ENCODE data around the gene ATPAF1.
A peak's percentile ranks its signal among the peaks of the same experiment; 100 is the strongest.
"Not testable (repeated sequence)": the region's sequence is repeated elsewhere in the genome, so short reads cannot be mapped to it uniquely, and the experiment has no call there.

The ATPAF1 gene

DNA sequence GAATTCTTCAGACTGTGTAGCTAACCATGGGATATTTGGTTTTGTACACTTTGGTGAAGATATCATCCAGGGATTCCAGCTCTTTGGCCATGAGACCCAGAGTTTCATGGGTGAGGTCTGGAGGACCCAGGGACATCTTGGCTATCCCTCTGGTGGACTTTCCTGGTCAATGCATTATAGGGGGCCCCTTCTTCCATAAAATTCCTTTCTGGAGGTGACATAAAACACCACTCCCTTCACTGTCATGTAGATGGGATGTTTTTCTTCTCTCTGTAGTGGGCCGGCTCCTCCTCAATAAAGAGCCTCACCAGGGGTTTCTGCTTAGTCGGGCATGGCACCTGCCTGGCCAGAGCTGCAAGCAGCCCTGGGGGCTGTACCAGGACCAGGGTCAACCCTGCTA, 2.2 kb downstream of the ATPAF1 start:
- H3K4me1 Mint-ChIP-seq, result peaks cover 13% of the 10 kb centered on the region
- peaks cover 22% of the 10 kb centered on the region for H3K36me3 Mint-ChIP-seq (ENCODE audit: low read depth)
- peak overlapping the region; percentile 71 to 83 (median 77) for H3K4me3 Mint-ChIP-seq
- TF ChIP-seq, protein P1, sequence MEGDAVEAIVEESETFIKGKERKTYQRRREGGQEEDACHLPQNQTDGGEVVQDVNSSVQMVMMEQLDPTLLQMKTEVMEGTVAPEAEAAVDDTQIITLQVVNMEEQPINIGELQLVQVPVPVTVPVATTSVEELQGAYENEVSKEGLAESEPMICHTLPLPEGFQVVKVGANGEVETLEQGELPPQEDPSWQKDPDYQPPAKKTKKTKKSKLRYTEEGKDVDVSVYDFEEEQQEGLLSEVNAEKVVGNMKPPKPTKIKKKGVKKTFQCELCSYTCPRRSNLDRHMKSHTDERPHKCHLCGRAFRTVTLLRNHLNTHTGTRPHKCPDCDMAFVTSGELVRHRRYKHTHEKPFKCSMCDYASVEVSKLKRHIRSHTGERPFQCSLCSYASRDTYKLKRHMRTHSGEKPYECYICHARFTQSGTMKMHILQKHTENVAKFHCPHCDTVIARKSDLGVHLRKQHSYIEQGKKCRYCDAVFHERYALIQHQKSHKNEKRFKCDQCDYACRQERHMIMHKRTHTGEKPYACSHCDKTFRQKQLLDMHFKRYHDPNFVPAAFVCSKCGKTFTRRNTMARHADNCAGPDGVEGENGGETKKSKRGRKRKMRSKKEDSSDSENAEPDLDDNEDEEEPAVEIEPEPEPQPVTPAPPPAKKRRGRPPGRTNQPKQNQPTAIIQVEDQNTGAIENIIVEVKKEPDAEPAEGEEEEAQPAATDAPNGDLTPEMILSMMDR (IDR thresholded peaks at IDR 0.05; ENCODE audit: unreplicated experiment in 3 of 3), result no peak
- no peaks in the 10 kb centered on the region for H3K27me3 Mint-ChIP-seq (ENCODE audit: low read depth)
- no peaks in the 10 kb centered on the region for H3K9me3 Mint-ChIP-seq
- no peak overlapping the region for H3K27ac Mint-ChIP-seq

DNA sequence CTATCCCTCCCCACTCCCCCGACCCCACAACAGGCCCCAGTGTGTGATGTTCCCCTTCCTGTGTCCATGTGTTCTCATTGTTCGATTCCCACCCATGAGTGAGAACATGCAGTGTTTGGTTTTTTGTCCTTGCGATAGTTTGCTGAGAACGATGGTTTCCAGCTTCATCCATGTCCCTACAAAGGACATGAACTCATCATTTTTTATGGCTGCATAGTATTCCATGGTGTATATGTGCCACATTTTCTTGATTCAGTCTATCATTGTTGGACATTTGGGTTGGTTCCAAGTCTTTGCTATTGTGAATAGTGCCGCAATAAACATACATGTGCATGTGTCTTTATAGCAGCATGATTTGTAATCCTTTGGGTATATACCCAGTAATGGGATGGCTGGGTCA, 5.2 kb downstream of the ATPAF1 start:
- H3K27me3 Mint-ChIP-seq (ENCODE audit: low read depth); H3K27ac Mint-ChIP-seq; H3K4me3 Mint-ChIP-seq; H3K9me3 Mint-ChIP-seq: not testable (repeated sequence)
- peaks cover 13% of the 10 kb centered on the region for H3K4me1 Mint-ChIP-seq
- H3K36me3 Mint-ChIP-seq (ENCODE audit: low read depth), result peaks cover 22% of the 10 kb centered on the region

DNA sequence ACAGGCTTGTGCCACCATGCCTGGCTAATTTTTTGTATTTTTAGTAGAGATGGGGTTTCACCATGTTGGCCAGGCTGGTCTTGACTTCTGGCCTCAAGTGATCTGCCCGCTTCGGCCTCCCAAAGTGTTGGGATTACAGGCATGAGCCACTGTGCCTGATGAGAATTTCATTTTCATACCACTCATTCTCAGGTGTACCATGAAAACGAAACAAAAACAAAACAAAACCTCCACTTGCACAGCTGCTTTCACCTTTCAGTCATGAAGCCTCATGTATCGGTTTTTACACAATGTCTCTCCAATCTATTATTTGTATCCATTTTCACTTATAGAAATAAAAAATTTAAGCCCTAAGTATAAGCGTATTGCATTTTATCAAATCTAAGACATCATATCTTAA, 8.0 kb downstream of the ATPAF1 start:
- H3K9me3 Mint-ChIP-seq; H3K4me3 Mint-ChIP-seq; H3K27me3 Mint-ChIP-seq (ENCODE audit: low read depth); H3K4me1 Mint-ChIP-seq; H3K27ac Mint-ChIP-seq: not testable (repeated sequence)
- H3K36me3 Mint-ChIP-seq (ENCODE audit: low read depth), result peaks cover 37% of the 10 kb centered on the region

DNA sequence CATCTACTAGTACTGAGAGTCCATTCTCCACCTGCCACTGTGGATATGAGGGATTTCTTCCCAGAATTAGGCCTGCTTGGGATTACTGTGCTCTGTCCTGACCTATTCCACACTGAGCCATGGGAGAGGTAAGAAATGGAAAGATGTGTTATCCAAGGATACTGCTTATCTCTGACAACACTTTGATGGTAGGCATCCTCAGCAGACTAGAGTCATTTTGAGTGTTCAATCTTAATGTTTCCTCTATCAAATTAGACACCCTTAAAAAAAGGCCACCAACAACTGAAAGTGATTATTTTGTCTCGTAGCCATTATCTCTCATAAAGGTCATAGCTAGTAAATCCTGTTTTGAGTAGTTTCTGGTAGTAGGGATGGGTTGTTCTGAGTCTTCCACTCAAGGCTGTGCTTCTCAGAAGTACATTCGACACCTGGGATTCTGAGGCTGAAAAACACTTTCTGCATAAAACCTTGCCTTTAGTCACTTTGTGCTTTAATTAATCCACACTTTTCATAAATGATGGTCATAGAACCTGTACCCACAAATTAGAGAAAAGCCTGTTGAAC, 8.8 kb downstream of the ATPAF1 start:
- peaks cover 38% of the 10 kb centered on the region for H3K36me3 Mint-ChIP-seq (ENCODE audit: low read depth)
- TF ChIP-seq, protein P1 (IDR thresholded peaks at IDR 0.05; ENCODE audit: unreplicated experiment in 3 of 3), result no peak
- H3K27me3 Mint-ChIP-seq (ENCODE audit: low read depth), result no peaks in the 10 kb centered on the region
- no peaks in the 10 kb centered on the region for H3K4me1 Mint-ChIP-seq
- H3K4me3 Mint-ChIP-seq, result no peak overlapping the region
- H3K9me3 Mint-ChIP-seq, result peaks cover 2% of the 10 kb centered on the region
- no peak overlapping the region for H3K27ac Mint-ChIP-seq

DNA sequence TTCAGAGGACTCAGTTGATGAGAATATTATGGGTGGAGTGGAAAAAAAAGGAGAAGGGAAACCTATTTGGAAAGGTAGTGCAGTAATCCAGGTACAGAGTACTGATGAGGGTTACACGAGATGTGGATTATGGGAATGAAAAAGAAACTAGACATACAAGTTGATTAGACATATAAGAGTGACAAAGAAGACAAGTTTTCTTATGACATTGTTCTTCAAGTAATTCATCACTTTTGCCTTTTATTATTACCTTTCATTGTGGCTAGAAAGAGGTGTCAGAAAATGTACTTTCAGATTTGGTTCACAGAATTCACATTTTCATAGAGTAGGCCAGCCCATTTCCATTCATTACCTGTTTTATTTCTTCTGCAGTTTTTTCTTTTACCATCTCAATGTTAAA, 10.4 kb downstream of the ATPAF1 start:
- Mint-ChIP-seq H3K27ac (no peak overlapping the region), H3K9me3 (peaks cover 2% of the 10 kb centered on the region), H3K36me3 (ENCODE audit: low read depth) (peaks cover 38% of the 10 kb centered on the region), H3K4me3 (no peak overlapping the region), H3K27me3 (ENCODE audit: low read depth) (no peaks in the 10 kb centered on the region), H3K4me1 (no peaks in the 10 kb centered on the region)
- TF ChIP-seq, protein P1 (IDR thresholded peaks at IDR 0.05; ENCODE audit: unreplicated experiment in 3 of 3), result no peak

DNA sequence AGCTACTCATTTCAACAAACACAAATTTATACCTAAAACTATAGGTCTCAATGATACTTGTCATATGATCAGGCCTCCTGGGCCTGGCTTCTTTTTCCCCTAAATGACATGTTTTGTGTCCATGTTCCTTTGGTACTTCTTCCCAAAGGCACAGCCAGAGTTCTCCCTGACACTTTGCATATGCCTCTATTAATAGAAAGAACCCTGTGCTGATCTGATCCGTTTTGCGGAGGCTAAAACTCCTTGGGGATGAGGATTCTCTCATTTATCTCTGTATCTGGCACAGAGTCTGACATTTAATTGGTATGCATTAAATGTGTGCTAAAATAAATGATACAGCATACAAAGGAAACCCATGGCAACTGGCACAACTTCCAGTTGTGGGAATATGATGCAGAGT, 11.5 kb downstream of the ATPAF1 start:
- Mint-ChIP-seq H3K27ac (no peak overlapping the region), H3K9me3 (peaks cover 4% of the 10 kb centered on the region), H3K4me1 (no peaks in the 10 kb centered on the region), H3K4me3 (no peak overlapping the region), H3K36me3 (ENCODE audit: low read depth) (peaks cover 47% of the 10 kb centered on the region), H3K27me3 (ENCODE audit: low read depth) (no peaks in the 10 kb centered on the region)
- TF ChIP-seq, protein P1 (IDR thresholded peaks at IDR 0.05; ENCODE audit: unreplicated experiment in 3 of 3), result no peak

DNA sequence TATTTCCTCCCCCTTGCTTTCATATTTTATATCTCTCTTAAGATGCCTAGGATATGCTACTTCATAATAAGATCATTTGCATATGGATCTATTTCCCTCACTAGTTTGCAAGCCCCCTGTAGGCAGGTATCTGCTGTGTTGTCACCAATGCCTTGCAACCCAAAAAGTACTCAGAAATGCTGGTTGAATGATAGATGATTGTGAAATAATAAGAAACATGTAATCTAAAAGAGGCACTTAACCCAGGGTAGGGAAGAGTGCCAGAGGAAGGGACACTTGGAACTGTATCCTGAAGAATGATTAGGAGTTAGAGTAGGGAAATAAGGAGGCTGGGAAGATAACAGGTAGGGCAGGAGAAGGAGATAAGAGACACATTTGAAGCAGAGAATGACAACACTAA, 12.3 kb downstream of the ATPAF1 start:
- H3K27ac Mint-ChIP-seq, result no peak overlapping the region
- H3K9me3 Mint-ChIP-seq, result peaks cover 4% of the 10 kb centered on the region
- H3K36me3 Mint-ChIP-seq (ENCODE audit: low read depth), result peaks cover 51% of the 10 kb centered on the region
- no peaks in the 10 kb centered on the region for H3K4me1 Mint-ChIP-seq
- no peaks in the 10 kb centered on the region for H3K27me3 Mint-ChIP-seq (ENCODE audit: low read depth)
- no peak overlapping the region for H3K4me3 Mint-ChIP-seq
- TF ChIP-seq, protein P1 (IDR thresholded peaks at IDR 0.05; ENCODE audit: unreplicated experiment in 3 of 3), result no peak

DNA sequence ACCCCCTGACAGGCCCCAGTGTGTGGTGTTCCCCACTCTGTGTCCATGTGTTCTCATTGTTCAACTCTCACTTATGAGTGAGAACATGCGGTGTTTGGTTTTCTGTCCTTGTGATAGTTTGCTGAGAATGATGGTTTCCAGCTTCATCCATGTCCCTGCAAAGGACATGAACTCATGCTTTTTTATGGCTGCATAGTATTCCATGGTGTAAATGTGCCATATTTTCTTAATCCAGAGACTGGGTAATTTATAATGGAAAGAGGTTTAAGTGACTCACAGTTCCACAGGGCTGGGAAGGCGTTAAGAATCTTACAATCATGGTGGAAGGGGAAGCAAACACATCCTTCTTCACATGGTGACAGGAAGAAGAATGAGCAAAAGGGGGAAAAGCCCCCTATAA, 13.5 kb downstream of the ATPAF1 start:
- not testable (repeated sequence) for H3K4me3 Mint-ChIP-seq; H3K4me1 Mint-ChIP-seq; H3K27ac Mint-ChIP-seq; H3K27me3 Mint-ChIP-seq (ENCODE audit: low read depth)
- peaks cover 62% of the 10 kb centered on the region for H3K36me3 Mint-ChIP-seq (ENCODE audit: low read depth)
- peaks cover 14% of the 10 kb centered on the region for H3K9me3 Mint-ChIP-seq
